Astrocyte (in vitro differentiated cells and primary cell): Measurements from ENCODE around the gene TACSTD2. TPM values are rescaled to one million over a fixed set of nuclear protein-coding genes. Genes with fewer than 3 reads are reported as not detected.

ENCODE experiments used
- DNase-seq: peaks from one replicate; pipeline ENCODE4 v3.0.0-alpha.2; 2010; ENCODE audit warnings: low read depth
- FAIRE-seq: peaks from 2 replicates; lab custom pipeline; 2011; peaks lifted over from hg19 to GRCh38; lab: Jason Lieb, UNC
- H2AFZ ChIP-seq: 2 replicates; pipeline ENCODE4 v1.6.0; 2012; ENCODE audit warnings: low read depth, low read length, inconsistent platforms
- H3K27ac ChIP-seq: 2 replicates; pipeline ENCODE4 v1.5.1; 2011; ENCODE audit warnings: low read depth, low read length, inconsistent platforms
- H3K27me3 ChIP-seq: 2 replicates; pipeline ENCODE4 v1.6.0; 2011; ENCODE audit warnings: low read length, inconsistent platforms; ENCODE audit not compliant: insufficient read depth
- H3K36me3 ChIP-seq: 2 replicates; pipeline ENCODE4 v1.5.1; 2011; ENCODE audit warnings: low read length, inconsistent platforms; ENCODE audit not compliant: insufficient read depth
- H3K4me1 ChIP-seq: 2 replicates; pipeline ENCODE4 v1.5.1; 2011; ENCODE audit warnings: low read length, inconsistent platforms; ENCODE audit not compliant: insufficient read depth
- H3K4me2 ChIP-seq: 2 replicates; pipeline ENCODE4 v1.6.0; 2012; ENCODE audit warnings: low read length, inconsistent platforms
- H3K4me3 ChIP-seq: 2 replicates; pipeline ENCODE4 v1.5.1; 2011; ENCODE audit warnings: low read depth, mild to moderate bottlenecking, low read length, inconsistent platforms; ENCODE audit not compliant: insufficient read depth
- H3K79me2 ChIP-seq: 2 replicates; pipeline ENCODE4 v1.6.0; 2012; ENCODE audit warnings: mild to moderate bottlenecking, low read length, inconsistent platforms; ENCODE audit not compliant: insufficient read depth
- H3K9ac ChIP-seq: 2 replicates; pipeline ENCODE4 v1.6.0; 2012; ENCODE audit warnings: mild to moderate bottlenecking, low read length, inconsistent platforms
- H3K9me3 ChIP-seq: 2 replicates; pipeline ENCODE4 v1.5.1; 2012; ENCODE audit warnings: low read depth, mild to moderate bottlenecking, low read length, inconsistent platforms; ENCODE audit not compliant: insufficient read depth
- H4K20me1 ChIP-seq: 2 replicates; pipeline ENCODE4 v1.6.0; 2012; ENCODE audit warnings: low read length, inconsistent platforms; ENCODE audit not compliant: insufficient read depth
- H3K27ac Mint-ChIP-seq: one replicate; pipeline ENCODE4 v1.8.0; 2021; ENCODE audit warnings: mild to moderate bottlenecking, mixed read lengths; ENCODE audit not compliant: unreplicated experiment
- H3K27me3 Mint-ChIP-seq: one replicate; pipeline ENCODE4 v1.8.0; 2021; ENCODE audit warnings: low read depth, mixed read lengths; ENCODE audit not compliant: unreplicated experiment
- H3K36me3 Mint-ChIP-seq: one replicate; pipeline ENCODE4 v1.8.0; 2021; ENCODE audit warnings: low read depth, mixed read lengths; ENCODE audit not compliant: unreplicated experiment
- H3K4me1 Mint-ChIP-seq: one replicate; pipeline ENCODE4 v1.8.0; 2021; ENCODE audit warnings: low read depth, mixed read lengths; ENCODE audit not compliant: unreplicated experiment
- H3K4me3 Mint-ChIP-seq: one replicate; pipeline ENCODE4 v1.8.0; 2021; ENCODE audit warnings: mild to moderate bottlenecking, moderate library complexity, mixed read lengths; ENCODE audit not compliant: unreplicated experiment
- H3K9me3 Mint-ChIP-seq: one replicate; pipeline ENCODE4 v1.8.0; 2021; ENCODE audit warnings: mild to moderate bottlenecking, mixed read lengths; ENCODE audit not compliant: unreplicated experiment
- CTCF ChIP-seq: IDR thresholded peaks from 2 replicates; pipeline ENCODE4 v1.5.1; 2011; ENCODE audit warnings: low read depth, mild to moderate bottlenecking, inconsistent platforms, low read length, moderate library complexity; ENCODE audit not compliant: insufficient read depth
- EZH2 ChIP-seq: IDR thresholded peaks from 2 replicates; pipeline ENCODE4 v1.6.1; 2012; ENCODE audit warnings: mild to moderate bottlenecking, low read length, inconsistent platforms; ENCODE audit not compliant: insufficient read depth
- total RNA-seq: library from RNA; stranded (reverse); gene quantifications from 2 replicates; pipeline ENCODE4 v1.2.1, GENCODE V29; 2021

The TACSTD2 gene
- total RNA-seq, 1 donor from 2014 or later, result 3.0 TPM

- no peak for DNase-seq
- peaks cover 14% of the 10 kb centered on the region for H3K4me1 Mint-ChIP-seq
- FAIRE-seq, result no peak
- H3K27ac Mint-ChIP-seq, result no peak overlapping the region
- H3K4me2 ChIP-seq, result no peak overlapping the region
- no peaks in the 10 kb centered on the region for H3K9me3 ChIP-seq
- no peak overlapping the region for H3K27ac ChIP-seq
- H3K4me1 ChIP-seq, result peaks cover 10% of the 10 kb centered on the region
- no peak overlapping the region for H3K4me3 Mint-ChIP-seq
- H3K36me3 Mint-ChIP-seq, result no peaks in the 10 kb centered on the region
- H3K79me2 ChIP-seq, result no peaks in the 10 kb centered on the region
- no peaks in the 10 kb centered on the region for H4K20me1 ChIP-seq
- H3K27me3 ChIP-seq, result no peaks in the 10 kb centered on the region
- no peak overlapping the region for H2AFZ ChIP-seq
- TF ChIP-seq CTCF, result no peak
- TF ChIP-seq EZH2, result no peak
- H3K4me3 ChIP-seq, result no peak overlapping the region
- peaks cover 2% of the 10 kb centered on the region for H3K27me3 Mint-ChIP-seq
- H3K9me3 Mint-ChIP-seq, result peaks cover 2% of the 10 kb centered on the region
- H3K36me3 ChIP-seq, result no peaks in the 10 kb centered on the region
- H3K9ac ChIP-seq, result no peak overlapping the region
Observed at GRCh38 chr1:58620259-58620658, 43.2 kb upstream of the TACSTD2 start.

- H3K36me3 Mint-ChIP-seq, result no peaks in the 10 kb centered on the region
- Histone ChIP-seq H2AFZ (peak overlapping the region; percentile 16), H3K36me3 (no peaks in the 10 kb centered on the region), H3K27ac (no peak overlapping the region), H3K9ac (no peak overlapping the region), H3K4me3 (no peak overlapping the region), H3K27me3 (no peaks in the 10 kb centered on the region), H3K79me2 (no peaks in the 10 kb centered on the region), H4K20me1 (no peaks in the 10 kb centered on the region), H3K9me3 (no peaks in the 10 kb centered on the region), H3K4me1 (peaks cover 10% of the 10 kb centered on the region), H3K4me2 (no peak overlapping the region)
- FAIRE-seq, result no peak
- H3K9me3 Mint-ChIP-seq, result peaks cover 2% of the 10 kb centered on the region
- no peak overlapping the region for H3K27ac Mint-ChIP-seq
- no peak for DNase-seq
- peaks cover 14% of the 10 kb centered on the region for H3K4me1 Mint-ChIP-seq
- H3K4me3 Mint-ChIP-seq, result no peak overlapping the region
- TF ChIP-seq CTCF (no peak), EZH2 (no peak)
- H3K27me3 Mint-ChIP-seq, result peaks cover 2% of the 10 kb centered on the region
Observed at GRCh38 chr1:58619286-58620054, 42.4 kb upstream of the TACSTD2 start.

GRCh38 chr1:58618303-58618702 is 41.3 kb upstream of the TACSTD2 start:
- H3K9me3 Mint-ChIP-seq, result peaks cover 2% of the 10 kb centered on the region
- H3K4me3 ChIP-seq, result no peak overlapping the region
- H4K20me1 ChIP-seq, result no peaks in the 10 kb centered on the region
- FAIRE-seq (no peak), DNase-seq (peak; percentile 94)
- no peaks in the 10 kb centered on the region for H3K27me3 ChIP-seq
- no peaks in the 10 kb centered on the region for H3K9me3 ChIP-seq
- H3K4me1 ChIP-seq, result peaks cover 10% of the 10 kb centered on the region
- H3K79me2 ChIP-seq, result no peaks in the 10 kb centered on the region
- H3K27ac ChIP-seq, result peak overlapping the region; percentile 53
- no peaks in the 10 kb centered on the region for H3K36me3 Mint-ChIP-seq
- H3K36me3 ChIP-seq, result no peaks in the 10 kb centered on the region
- no peak overlapping the region for H3K4me3 Mint-ChIP-seq
- H3K4me2 ChIP-seq, result peak overlapping the region; percentile 12
- H3K27ac Mint-ChIP-seq, result peak overlapping the region; percentile 31
- peaks cover 2% of the 10 kb centered on the region for H3K27me3 Mint-ChIP-seq
- peak overlapping the region; percentile 3 for H2AFZ ChIP-seq
- TF ChIP-seq EZH2 (no peak), CTCF (no peak)
- peaks cover 14% of the 10 kb centered on the region for H3K4me1 Mint-ChIP-seq
- H3K9ac ChIP-seq, result no peak overlapping the region
